GM13977 (cell line): Measurements from ENCODE around the gene OR6J1.

ENCODE experiments used
- DNase-seq: peaks from one replicate; pipeline ENCODE4 v3.0.0; 2012; ENCODE audit warnings: low spot score
- in situ Hi-C: fragments of 300-500 bp; cut with MboI; formaldehyde crosslinking; loops from one replicate; pipeline ENCODE4 v1.12.0; 2022; ENCODE audit warnings: low sequenced_read_pairs, low pct_unique_long_range_greater_than_20kb, mixed read lengths, inconsistent platforms; ENCODE audit not compliant: unreplicated experiment
- TF ChIP-seq, protein P1 (sequence below): IDR thresholded peaks from 2 replicates; pipeline ENCODE4 v1.5.1; 2012; ENCODE audit warnings: mild to moderate bottlenecking, control low read depth; ENCODE audit not compliant: insufficient read depth; ENCODE audit errors: extremely low read depth, missing control alignments

Gene OR6J1

DNA sequence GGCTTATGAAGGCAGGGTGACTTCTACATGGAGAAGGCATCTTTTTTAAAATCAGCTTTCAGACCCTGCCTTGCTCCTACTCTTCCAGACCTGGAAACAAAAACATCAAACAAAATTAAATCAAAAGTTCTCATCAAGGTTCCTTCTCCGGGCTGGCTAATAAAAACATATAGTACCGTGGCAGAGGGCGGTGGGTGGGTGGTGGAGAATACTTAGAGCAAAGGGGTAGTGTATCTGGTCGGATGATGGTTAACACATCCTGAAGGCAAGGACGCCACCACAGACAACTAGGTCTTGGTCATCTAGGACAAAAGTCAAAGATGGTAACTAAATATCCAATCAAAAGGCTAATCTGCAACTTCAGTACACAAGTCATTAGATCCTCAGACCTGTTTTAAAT, 56.9 kb downstream of the OR6J1 start:
- in situ Hi-C loops, result loop anchor here (25.0 kb wide), 1 partner anchor 275 kb away; the partner anchor contains the start of gene LRP10
- DNase-seq, result no peak

DNA sequence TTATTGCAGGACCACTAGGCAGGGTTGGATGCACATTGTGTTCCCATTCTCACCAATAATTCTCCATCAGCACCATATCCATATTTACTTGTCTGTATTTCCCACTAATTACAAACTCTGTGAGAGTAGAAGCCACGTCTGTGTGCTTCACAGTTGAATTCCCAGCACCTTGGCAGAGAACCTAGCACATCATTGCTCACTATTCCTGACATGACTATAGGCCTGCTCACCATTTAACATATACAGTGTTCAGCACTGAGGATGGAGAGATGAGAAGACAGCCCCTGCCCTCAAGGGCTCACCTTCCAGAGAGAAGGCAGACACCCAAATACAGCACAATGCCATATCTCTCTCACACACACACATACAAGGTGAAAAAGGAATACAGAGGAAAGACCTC, 60.2 kb downstream of the OR6J1 start:
- TF ChIP-seq, protein P1, sequence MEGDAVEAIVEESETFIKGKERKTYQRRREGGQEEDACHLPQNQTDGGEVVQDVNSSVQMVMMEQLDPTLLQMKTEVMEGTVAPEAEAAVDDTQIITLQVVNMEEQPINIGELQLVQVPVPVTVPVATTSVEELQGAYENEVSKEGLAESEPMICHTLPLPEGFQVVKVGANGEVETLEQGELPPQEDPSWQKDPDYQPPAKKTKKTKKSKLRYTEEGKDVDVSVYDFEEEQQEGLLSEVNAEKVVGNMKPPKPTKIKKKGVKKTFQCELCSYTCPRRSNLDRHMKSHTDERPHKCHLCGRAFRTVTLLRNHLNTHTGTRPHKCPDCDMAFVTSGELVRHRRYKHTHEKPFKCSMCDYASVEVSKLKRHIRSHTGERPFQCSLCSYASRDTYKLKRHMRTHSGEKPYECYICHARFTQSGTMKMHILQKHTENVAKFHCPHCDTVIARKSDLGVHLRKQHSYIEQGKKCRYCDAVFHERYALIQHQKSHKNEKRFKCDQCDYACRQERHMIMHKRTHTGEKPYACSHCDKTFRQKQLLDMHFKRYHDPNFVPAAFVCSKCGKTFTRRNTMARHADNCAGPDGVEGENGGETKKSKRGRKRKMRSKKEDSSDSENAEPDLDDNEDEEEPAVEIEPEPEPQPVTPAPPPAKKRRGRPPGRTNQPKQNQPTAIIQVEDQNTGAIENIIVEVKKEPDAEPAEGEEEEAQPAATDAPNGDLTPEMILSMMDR, result no peak
- no peak for DNase-seq
- in situ Hi-C loops, result loop anchor here (25.0 kb wide), 1 partner anchor 278 kb away; the partner anchor contains the start of gene LRP10

More for the DNA sequence above, 56.9 kb downstream of the OR6J1 start:
- TF ChIP-seq, protein P1, result no peak
